HG02763 (cell line): ENCODE measurements around the gene TMEM231.

Source experiments
- ATAC-seq: cut with Tn5 transposase; IDR thresholded peaks from one replicate; pipeline ENCODE4 v1.9.1; 2021; ENCODE audit warnings: mild to moderate bottlenecking, moderate library complexity; ENCODE audit not compliant: unreplicated experiment

Gene TMEM231

DNA sequence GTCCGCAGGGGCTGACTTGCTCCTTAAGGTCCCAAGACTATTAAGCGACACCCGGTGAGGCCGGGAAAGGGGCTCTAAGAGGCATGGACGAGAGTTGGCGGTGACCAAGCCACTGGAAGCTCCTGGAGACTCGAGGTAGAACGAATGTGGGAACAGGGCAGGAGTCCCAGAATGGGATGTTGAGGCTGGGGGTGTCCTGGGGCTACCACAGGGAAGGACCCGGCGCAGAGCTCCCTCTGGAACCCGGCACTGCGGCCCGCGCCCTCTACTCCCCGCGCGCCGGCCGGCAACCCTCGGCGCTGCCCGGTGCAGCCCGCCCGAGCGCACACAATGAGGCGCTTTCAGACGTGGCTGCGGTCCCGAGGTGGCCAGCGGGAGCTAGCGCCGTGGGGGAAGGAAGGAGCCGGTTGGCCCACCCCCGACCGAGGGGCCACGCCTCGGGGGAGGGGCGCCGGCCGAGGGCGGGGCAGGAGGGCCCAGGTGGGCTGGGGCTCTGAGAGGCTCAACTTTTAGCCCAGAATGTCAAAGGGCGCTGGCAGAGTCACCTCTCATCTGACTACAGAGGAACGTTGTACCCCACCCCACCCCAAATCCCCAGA, 60.9 kb downstream of the TMEM231 start, which contains the start of gene CHST6:
Gene CHST6, minus strand, starts transcription at position 366 of the 599 bp plus-strand sequence. CDS start 15,613 bp downstream, outside the sequence.
- ATAC-seq: peak; percentile 48

DNA sequence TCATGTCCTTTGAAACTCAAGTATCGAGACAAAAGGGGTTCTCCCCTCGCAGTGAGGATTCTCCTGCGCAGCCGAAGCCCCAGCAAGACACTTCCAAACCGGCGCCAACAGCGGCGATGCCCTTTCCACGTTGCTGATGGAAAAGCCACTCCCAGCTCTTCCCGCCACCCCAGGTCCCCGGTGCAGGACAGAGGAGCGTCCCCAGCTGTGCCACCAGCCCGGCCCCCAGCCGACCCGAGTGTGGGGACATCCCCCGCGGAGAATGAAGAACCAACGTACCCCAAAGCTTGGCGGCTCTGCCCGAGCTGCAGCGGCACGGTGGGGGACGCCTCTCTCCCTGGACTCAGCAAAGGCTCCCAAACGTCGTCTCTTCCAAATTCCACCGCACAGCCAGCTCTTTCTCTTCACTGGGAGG, 61.4 kb downstream of the TMEM231 start:
- ATAC-seq: no peak

DNA sequence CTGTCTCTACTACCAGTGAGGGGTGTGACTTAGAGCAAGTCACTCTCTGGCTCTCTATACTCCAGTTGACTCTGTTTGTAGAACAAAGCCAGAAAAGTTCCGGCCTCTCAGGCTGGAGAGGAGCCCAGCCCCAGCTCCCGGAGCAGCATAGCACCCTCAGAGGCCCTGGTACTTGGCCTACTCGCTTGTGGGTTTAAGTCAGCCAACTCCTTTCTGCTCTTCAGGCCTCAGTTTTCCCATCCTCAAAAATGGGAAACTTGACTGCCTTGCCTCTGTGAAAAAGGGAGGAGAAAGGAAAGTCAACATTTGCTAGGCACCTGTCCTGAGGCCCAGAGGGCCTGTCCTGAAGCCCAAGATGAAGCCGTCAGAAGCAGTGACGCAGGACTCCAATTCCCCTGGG, 61.9 kb downstream of the TMEM231 start:
- no peak for ATAC-seq

DNA sequence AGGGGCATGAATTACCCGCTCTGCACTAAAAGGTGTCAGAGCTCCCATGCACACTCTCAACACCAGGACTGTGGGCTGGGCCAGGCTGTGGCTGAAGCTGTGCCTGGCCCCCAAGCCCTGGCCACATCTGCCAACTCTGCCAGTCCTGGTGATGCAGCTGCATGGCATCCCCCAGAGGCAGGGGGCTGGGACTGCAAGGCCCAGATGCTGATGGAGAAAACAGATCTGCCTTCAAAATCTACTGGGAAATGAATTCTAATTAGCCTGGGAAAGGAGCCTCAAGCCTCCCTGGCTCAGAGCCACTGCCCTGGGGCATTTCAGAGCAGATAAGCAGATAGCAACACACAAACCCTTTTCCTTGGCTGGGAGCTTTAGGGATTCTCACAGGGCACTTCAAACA, 64.2 kb downstream of the TMEM231 start:
- no peak for ATAC-seq

DNA sequence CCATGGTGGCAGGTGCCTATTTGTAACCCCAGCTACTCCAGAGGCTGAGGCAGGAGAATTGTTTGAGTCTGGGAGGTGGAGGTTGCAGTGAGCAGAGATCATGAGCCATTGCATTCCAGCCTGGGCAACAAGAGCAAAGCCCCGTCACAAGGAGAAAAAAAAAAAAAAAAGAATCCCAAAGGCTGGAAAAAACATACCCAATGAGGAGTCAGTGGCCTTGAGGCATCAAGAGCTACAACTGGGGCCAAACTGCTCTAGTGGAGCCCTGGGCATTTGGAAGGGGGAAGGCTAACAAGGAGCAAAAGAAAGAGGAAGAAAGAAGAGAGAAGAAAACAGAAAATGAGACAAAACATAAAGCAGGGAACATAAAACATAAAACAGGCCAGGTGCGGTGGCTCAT, 67.7 kb downstream of the TMEM231 start:
- no peak for ATAC-seq
